Loucy (cell line): ENCODE measurements around the gene UVRAG.
A peak's percentile ranks its signal among the peaks of the same experiment; 100 is the strongest.

Source experiments
- H2AFZ ChIP-seq: fragments of 200-600 bp; sonication (generic); 2 replicates; pipeline ENCODE4 v1.6.0; 2016; ENCODE audit warnings: antibody characterized with exemption, mild to moderate bottlenecking, low read length, moderate library complexity
- H3F3A ChIP-seq: fragments of 200-600 bp; 2 replicates; pipeline ENCODE4 v1.6.0; 2016; ENCODE audit warnings: antibody characterized with exemption, low read depth, mild to moderate bottlenecking
- H3K27me3 ChIP-seq: fragments of 200-600 bp; sonication (generic); 2 replicates; pipeline ENCODE4 v1.6.1; 2014; ENCODE audit warnings: low read length, mild to moderate bottlenecking; ENCODE audit not compliant: insufficient read depth, poor library complexity, severe bottlenecking
- H3K36me3 ChIP-seq: fragments of 200-600 bp; sonication (generic); 2 replicates; pipeline ENCODE4 v1.6.1; 2016; ENCODE audit warnings: low read length; ENCODE audit not compliant: insufficient read depth
- H3K4me1 ChIP-seq: fragments of 200-600 bp; sonication (generic); 2 replicates; pipeline ENCODE4 v1.5.1; 2014; ENCODE audit warnings: low read length, mild to moderate bottlenecking; ENCODE audit not compliant: insufficient read depth, poor library complexity, severe bottlenecking
- H3K4me2 ChIP-seq: fragments of 200-600 bp; sonication (generic); 2 replicates; pipeline ENCODE4 v1.6.0; 2014; ENCODE audit warnings: antibody characterized with exemption, low read length, low read depth, mild to moderate bottlenecking; ENCODE audit not compliant: poor library complexity, severe bottlenecking
- H3K4me3 ChIP-seq: fragments of 200-600 bp; sonication (generic); 2 replicates; pipeline ENCODE4 v1.5.1; 2014; ENCODE audit warnings: low read length, mild to moderate bottlenecking, mixed read lengths; ENCODE audit not compliant: poor library complexity, severe bottlenecking
- H3K79me2 ChIP-seq: fragments of 200-600 bp; sonication (generic); 2 replicates; pipeline ENCODE4 v1.6.1; 2014; ENCODE audit warnings: low read length; ENCODE audit not compliant: insufficient read depth
- H3K9ac ChIP-seq: fragments of 200-600 bp; sonication (generic); 2 replicates; pipeline ENCODE4 v1.6.0; 2014; ENCODE audit warnings: mild to moderate bottlenecking, low read depth, low read length, moderate library complexity; ENCODE audit not compliant: poor library complexity, severe bottlenecking
- H3K9me2 ChIP-seq: fragments of 200-600 bp; sonication (generic); replicated peaks from 2 replicates; pipeline ENCODE4 v1.6.1; 2016; ENCODE audit warnings: low read depth, low read length, mixed read lengths
- H3K9me3 ChIP-seq: fragments of 200-600 bp; sonication (generic); 2 replicates; pipeline ENCODE4 v1.6.1; 2014; ENCODE audit warnings: mild to moderate bottlenecking, antibody characterized with exemption, low read length, low read depth; ENCODE audit not compliant: insufficient read depth
- H4K20me1 ChIP-seq: fragments of 200-600 bp; sonication (generic); 2 replicates; pipeline ENCODE4 v1.6.0; 2014; ENCODE audit warnings: antibody characterized with exemption, low read length, mild to moderate bottlenecking; ENCODE audit not compliant: insufficient read depth, poor library complexity, severe bottlenecking
- EZH2phosphoT487 ChIP-seq: fragments of 200-600 bp; IDR thresholded peaks from 2 replicates; pipeline ENCODE4 v1.6.1; 2018; ENCODE audit warnings: antibody characterized with exemption, mild to moderate bottlenecking, moderate library complexity, borderline replicate concordance
- TF ChIP-seq, protein P1 (sequence below): fragments of 200-600 bp; sonication (generic); conservative IDR thresholded peaks from 2 replicates; pipeline ENCODE4 v1.5.1; 2014; ENCODE audit warnings: mild to moderate bottlenecking, antibody characterized with exemption, low read length

UVRAG gene

DNA sequence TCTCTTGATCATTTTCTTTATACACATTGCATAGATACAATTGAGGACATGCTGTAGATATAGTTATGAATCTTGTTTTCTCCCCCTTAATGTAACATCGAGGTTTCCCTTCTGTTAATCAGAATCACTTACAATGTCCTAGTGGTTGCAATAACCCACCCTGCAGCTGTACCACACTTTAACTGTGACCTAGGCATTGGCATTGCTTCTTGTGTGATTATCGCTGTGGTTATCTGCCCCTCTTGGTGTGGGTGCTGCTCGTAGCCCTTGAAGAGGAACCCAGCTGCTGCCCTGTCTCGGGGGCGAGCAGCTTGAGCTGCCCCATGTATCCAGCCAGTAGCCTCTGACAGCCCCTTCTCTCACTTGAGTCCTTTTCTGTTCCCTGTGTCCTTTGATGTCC lies 44.9 kb upstream of the UVRAG start:
- Histone ChIP-seq H3K9me3 (no peaks in the 10 kb centered on the region), H3K4me1 (peaks cover 26% of the 10 kb centered on the region), H2AFZ (no peak overlapping the region), H3K79me2 (no peaks in the 10 kb centered on the region), H3K36me3 (no peaks in the 10 kb centered on the region), H3K4me2 (peak overlapping the region; percentile 73), H3K9me2 (no peaks in the 10 kb centered on the region), H3K27me3 (no peaks in the 10 kb centered on the region), H3F3A (no peaks in the 10 kb centered on the region), H4K20me1 (no peaks in the 10 kb centered on the region), H3K9ac (no peak overlapping the region), H3K4me3 (no peak overlapping the region)
- TF ChIP-seq EZH2phosphoT487: no peak
- TF ChIP-seq, protein P1, sequence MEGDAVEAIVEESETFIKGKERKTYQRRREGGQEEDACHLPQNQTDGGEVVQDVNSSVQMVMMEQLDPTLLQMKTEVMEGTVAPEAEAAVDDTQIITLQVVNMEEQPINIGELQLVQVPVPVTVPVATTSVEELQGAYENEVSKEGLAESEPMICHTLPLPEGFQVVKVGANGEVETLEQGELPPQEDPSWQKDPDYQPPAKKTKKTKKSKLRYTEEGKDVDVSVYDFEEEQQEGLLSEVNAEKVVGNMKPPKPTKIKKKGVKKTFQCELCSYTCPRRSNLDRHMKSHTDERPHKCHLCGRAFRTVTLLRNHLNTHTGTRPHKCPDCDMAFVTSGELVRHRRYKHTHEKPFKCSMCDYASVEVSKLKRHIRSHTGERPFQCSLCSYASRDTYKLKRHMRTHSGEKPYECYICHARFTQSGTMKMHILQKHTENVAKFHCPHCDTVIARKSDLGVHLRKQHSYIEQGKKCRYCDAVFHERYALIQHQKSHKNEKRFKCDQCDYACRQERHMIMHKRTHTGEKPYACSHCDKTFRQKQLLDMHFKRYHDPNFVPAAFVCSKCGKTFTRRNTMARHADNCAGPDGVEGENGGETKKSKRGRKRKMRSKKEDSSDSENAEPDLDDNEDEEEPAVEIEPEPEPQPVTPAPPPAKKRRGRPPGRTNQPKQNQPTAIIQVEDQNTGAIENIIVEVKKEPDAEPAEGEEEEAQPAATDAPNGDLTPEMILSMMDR: no peak

DNA sequence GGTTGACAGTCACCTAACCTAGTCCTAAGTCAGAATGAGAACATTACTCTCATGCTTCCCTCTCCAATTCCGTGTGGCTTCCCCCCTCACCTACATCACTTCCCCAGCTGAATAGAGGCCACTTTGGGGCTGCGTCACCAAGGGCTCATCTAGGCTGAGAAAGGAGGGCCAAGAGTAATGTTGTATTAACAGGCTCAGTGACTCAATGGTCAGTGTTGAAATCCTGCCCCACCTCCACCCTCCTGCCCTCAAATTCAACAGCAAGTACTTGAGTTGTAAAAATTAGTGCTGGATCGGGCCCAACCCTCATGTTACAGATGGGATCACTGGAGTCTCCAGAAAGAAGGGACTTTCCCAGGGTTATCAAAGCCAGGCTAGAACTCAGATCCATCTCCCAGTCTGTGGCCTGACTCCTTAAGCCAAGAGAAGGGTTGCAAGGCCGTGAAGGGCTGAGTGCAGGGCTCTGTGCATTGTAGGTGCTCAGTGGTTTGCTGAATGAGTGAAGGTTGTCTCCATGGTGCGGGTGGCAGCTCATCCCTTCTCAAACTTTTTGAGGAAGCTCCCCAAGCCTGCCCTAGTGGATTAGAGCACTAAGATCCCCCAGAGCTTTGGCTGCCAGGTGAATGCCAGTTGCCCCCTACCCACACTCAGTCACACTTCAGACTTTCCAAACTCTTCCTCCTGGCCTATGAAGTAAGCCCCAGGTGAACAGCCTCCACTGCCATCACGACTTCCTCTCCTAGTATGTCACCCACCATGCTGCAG lies 43.2 kb upstream of the UVRAG start:
- Histone ChIP-seq H3K4me3 (no peak overlapping the region), H3K27me3 (no peaks in the 10 kb centered on the region), H3K36me3 (no peaks in the 10 kb centered on the region), H3K79me2 (no peaks in the 10 kb centered on the region), H3K4me2 (no peak overlapping the region), H3K4me1 (peaks cover 26% of the 10 kb centered on the region), H3F3A (no peaks in the 10 kb centered on the region), H2AFZ (no peak overlapping the region), H3K9me3 (no peaks in the 10 kb centered on the region), H3K9me2 (no peaks in the 10 kb centered on the region), H4K20me1 (no peaks in the 10 kb centered on the region), H3K9ac (no peak overlapping the region)
- TF ChIP-seq EZH2phosphoT487: no peak
- TF ChIP-seq, protein P1: no peak

DNA sequence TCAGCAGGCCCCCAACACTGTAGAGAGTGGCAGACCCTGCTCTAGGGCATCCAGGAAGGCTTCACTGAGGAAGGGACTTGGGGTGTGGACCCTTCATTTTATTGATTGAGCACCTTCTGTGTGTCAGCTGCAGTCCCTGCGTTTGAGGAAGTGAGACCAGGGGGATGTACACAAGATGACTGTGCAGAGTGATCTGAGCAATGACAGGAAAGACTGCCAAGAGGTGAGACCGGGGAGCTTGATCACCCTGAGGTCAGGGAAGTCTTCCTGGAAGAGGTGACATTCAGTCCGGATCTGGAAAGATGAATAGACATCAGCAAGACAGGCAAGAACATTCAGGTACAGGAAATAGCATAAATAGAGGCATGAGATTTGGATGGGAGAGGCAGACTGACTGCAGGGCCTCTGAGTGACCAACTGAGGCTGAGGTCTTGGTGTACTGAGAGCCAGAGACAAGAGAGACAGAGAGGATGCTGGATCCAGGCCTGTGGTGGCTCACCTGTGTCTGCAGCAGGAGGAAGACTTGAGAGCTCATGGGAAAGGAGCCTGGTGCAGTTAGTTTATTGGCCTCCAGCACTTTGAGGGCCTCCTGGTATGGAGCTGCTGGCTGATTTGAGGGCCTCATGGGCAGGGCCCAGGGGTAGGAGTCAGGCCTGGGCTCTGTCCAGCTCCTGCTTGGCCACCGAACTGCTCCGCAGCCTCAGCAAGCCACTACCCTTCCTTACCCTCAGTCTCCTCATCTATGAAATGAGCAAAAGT lies 41.2 kb upstream of the UVRAG start:
- H3K9ac ChIP-seq: no peak overlapping the region
- H3K9me3 ChIP-seq: no peaks in the 10 kb centered on the region
- TF ChIP-seq, protein P1: no peak
- TF ChIP-seq EZH2phosphoT487: no peak
- no peaks in the 10 kb centered on the region for H3K27me3 ChIP-seq
- H2AFZ ChIP-seq: no peak overlapping the region
- no peaks in the 10 kb centered on the region for H3K36me3 ChIP-seq
- H3K4me2 ChIP-seq: no peak overlapping the region
- H3F3A ChIP-seq: no peaks in the 10 kb centered on the region
- no peaks in the 10 kb centered on the region for H4K20me1 ChIP-seq
- H3K4me3 ChIP-seq: no peak overlapping the region
- H3K9me2 ChIP-seq: no peaks in the 10 kb centered on the region
- H3K4me1 ChIP-seq: peaks cover 29% of the 10 kb centered on the region
- H3K79me2 ChIP-seq: no peaks in the 10 kb centered on the region
